Activated effector memory CD4-positive, alpha-beta T cell treated with anti-CD3 and anti-CD28 coated beads, Interleukin-2, amount 50 U/mL, for 16 hours (primary cell): ENCODE measurements around the gene SAMD4B.
A peak's percentile ranks its signal among the peaks of the same experiment; 100 is the strongest.

Source experiments
- DNase-seq: peaks from one replicate; pipeline ENCODE4 v3.0.0-alpha.2; 2020

The SAMD4B gene

GRCh38 chr19:39410017-39410830, 68.0 kb downstream of the SAMD4B start:
- peak; percentile 88 for DNase-seq

- no peak for DNase-seq
These were observed 68.5 kb downstream of the SAMD4B start for GRCh38 chr19:39410831-39411080.

GRCh38 chr19:39411081-39411831, 69.0 kb downstream of the SAMD4B start:
- DNase-seq: no peak

- peak; percentile 95 for DNase-seq
These were observed 69.5 kb downstream of the SAMD4B start for GRCh38 chr19:39411832-39412099.

- DNase-seq: peak; percentile 98
These were observed 70.1 kb downstream of the SAMD4B start, which contains the start of gene PLEKHG2 for GRCh38 chr19:39412100-39412866. Gene PLEKHG2 (plus strand): TSS chr19:39412669. CDS start chr19:39414087, 1,418 bp downstream.

GRCh38 chr19:39412867-39413271, 70.6 kb downstream of the SAMD4B start:
- DNase-seq: no peak

- peak; percentile 76 for DNase-seq
These were observed 71.2 kb downstream of the SAMD4B start for GRCh38 chr19:39413272-39413910.

GRCh38 chr19:39413911-39414608, 71.8 kb downstream of the SAMD4B start:
- no peak for DNase-seq

- DNase-seq: no peak
These were observed 73.2 kb downstream of the SAMD4B start for GRCh38 chr19:39415111-39416046.

- peak; percentile 65 for DNase-seq
These were observed 74.2 kb downstream of the SAMD4B start for GRCh38 chr19:39416152-39417120.

- DNase-seq: peak; percentile 61
These were observed 75.4 kb downstream of the SAMD4B start for GRCh38 chr19:39417463-39418181.

- no peak for DNase-seq
These were observed 76.8 kb downstream of the SAMD4B start for GRCh38 chr19:39419003-39419402.

GRCh38 chr19:39420769-39421168, 78.5 kb downstream of the SAMD4B start:
- DNase-seq: no peak

- no peak for DNase-seq
These were observed 79.8 kb downstream of the SAMD4B start for GRCh38 chr19:39422020-39422419.

- no peak for DNase-seq
These were observed 81.3 kb downstream of the SAMD4B start for GRCh38 chr19:39423258-39424086.

- DNase-seq: no peak
These were observed 82.7 kb downstream of the SAMD4B start for GRCh38 chr19:39424934-39425333.

- DNase-seq: no peak
These were observed 83.5 kb downstream of the SAMD4B start for GRCh38 chr19:39425744-39426143.

- DNase-seq: no peak
These were observed 83.9 kb downstream of the SAMD4B start for GRCh38 chr19:39426170-39426569.

GRCh38 chr19:39427707-39428106, 85.5 kb downstream of the SAMD4B start:
- no peak for DNase-seq
